Vagina (tissue), 2 donors: ENCODE measurements around the gene CTBP2.

Source experiments
- POLR2A ChIP-seq, 2 donors: fragments of 450-650 bp; IDR thresholded peaks; one replicate each; pipeline ENCODE4 v1.6.1; 2017; ENCODE audit warnings: antibody characterized with exemption in 2 of 2, mild to moderate bottlenecking in 2 of 2, moderate library complexity in 2 of 2
- TF ChIP-seq, protein P1 (sequence below), 3 experiments: fragments of 450-650 bp in 2 of 3; fragments of 200-600 bp in 1 of 3; sonication (generic) in 1 of 3; IDR thresholded peaks; one replicate each; pipeline ENCODE4 v1.5.1; 2017 to 2019; ENCODE audit warnings: antibody characterized with exemption in 3 of 3, mild to moderate bottlenecking in 2 of 3, moderate library complexity in 2 of 3

DNA sequence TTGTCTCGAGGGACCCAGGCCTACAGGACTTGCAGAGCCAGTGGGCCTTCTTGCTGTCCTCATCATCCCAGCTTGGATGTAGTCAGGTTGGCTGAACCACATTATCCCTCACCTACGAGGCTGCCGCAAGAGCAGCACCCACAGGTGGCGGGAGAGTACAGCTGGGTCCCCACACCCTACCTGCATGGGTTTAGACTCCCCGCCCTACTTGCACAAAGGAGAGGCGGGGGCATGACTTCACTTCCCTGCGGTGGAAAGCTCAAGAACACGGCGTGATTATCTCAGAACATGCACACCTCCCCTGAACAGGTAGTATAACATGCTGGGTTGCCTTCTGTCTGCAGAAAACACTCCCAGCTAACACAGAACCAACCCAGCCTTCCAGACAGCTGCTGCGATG is 57.5 kb downstream of the CTBP2 start:
- TF ChIP-seq, protein P1, sequence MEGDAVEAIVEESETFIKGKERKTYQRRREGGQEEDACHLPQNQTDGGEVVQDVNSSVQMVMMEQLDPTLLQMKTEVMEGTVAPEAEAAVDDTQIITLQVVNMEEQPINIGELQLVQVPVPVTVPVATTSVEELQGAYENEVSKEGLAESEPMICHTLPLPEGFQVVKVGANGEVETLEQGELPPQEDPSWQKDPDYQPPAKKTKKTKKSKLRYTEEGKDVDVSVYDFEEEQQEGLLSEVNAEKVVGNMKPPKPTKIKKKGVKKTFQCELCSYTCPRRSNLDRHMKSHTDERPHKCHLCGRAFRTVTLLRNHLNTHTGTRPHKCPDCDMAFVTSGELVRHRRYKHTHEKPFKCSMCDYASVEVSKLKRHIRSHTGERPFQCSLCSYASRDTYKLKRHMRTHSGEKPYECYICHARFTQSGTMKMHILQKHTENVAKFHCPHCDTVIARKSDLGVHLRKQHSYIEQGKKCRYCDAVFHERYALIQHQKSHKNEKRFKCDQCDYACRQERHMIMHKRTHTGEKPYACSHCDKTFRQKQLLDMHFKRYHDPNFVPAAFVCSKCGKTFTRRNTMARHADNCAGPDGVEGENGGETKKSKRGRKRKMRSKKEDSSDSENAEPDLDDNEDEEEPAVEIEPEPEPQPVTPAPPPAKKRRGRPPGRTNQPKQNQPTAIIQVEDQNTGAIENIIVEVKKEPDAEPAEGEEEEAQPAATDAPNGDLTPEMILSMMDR (IDR thresholded peaks at IDR 0.05), result no peak
- TF ChIP-seq POLR2A (IDR thresholded peaks at IDR 0.05), result no peak
